KBM-7 (cell line): ENCODE data around the gene SNAPC4.
A peak's percentile ranks its signal among the peaks of the same experiment; 100 is the strongest.

Experiments used
- DNase-seq: peaks from one replicate; pipeline ENCODE4 v3.0.0-alpha.2; 2015
- in situ Hi-C: fragments of 300-500 bp; cut with MboI; formaldehyde crosslinking; loops from 2 replicates; pipeline ENCODE4 v1.14.3; 2020; ENCODE audit warnings: low sequenced_read_pairs, low pct_unique_long_range_greater_than_20kb, mixed read lengths

The SNAPC4 gene

GRCh38 chr9:136377341-136378169, 22.4 kb downstream of the SNAPC4 start:
- DNase-seq = no peak
- in situ Hi-C loops = no loop called here

- in situ Hi-C loops = no loop called here
- DNase-seq = no peak
Measured at GRCh38 chr9:136376457-136376856, 23.5 kb downstream of the SNAPC4 start.

GRCh38 chr9:136375096-136375495, 24.9 kb downstream of the SNAPC4 start:
- DNase-seq = no peak
- in situ Hi-C loops = no loop called here

- no peak for DNase-seq
- in situ Hi-C loops = no loop called here
Measured at GRCh38 chr9:136374183-136374575, 25.8 kb downstream of the SNAPC4 start.

GRCh38 chr9:136373300-136374182, 26.4 kb downstream of the SNAPC4 start, which contains the start of gene CARD9:
TSS of gene CARD9 (minus strand) at chr9:136373669. CDS start at chr9:136372078, 1,591 bp downstream.
- in situ Hi-C loops = no loop called here
- peak; percentile 42 for DNase-seq

GRCh38 chr9:136372561-136373299, 27.2 kb downstream of the SNAPC4 start:
- peak; percentile 88 for DNase-seq
- in situ Hi-C loops = no loop called here

- DNase-seq = no peak
- in situ Hi-C loops = no loop called here
Measured at GRCh38 chr9:136372006-136372405, 28.0 kb downstream of the SNAPC4 start.

GRCh38 chr9:136371533-136371880, 28.5 kb downstream of the SNAPC4 start:
- DNase-seq = no peak
- in situ Hi-C loops = no loop called here

GRCh38 chr9:136370687-136371532, 29.1 kb downstream of the SNAPC4 start:
- in situ Hi-C loops = no loop called here

GRCh38 chr9:136370037-136370436, 29.9 kb downstream of the SNAPC4 start:
- DNase-seq = no peak
- in situ Hi-C loops = no loop called here

More at GRCh38 chr9:136370687-136371532, 29.1 kb downstream of the SNAPC4 start:
- no peak for DNase-seq

- DNase-seq = no peak
- in situ Hi-C loops = no loop called here
Measured at GRCh38 chr9:136368190-136368589, 31.8 kb downstream of the SNAPC4 start.

- in situ Hi-C loops = no loop called here
- DNase-seq = no peak
Measured at GRCh38 chr9:136367296-136368145, 32.4 kb downstream of the SNAPC4 start.

- in situ Hi-C loops = no loop called here
Measured at GRCh38 chr9:136366826-136367225, 33.1 kb downstream of the SNAPC4 start.

GRCh38 chr9:136365775-136366222, 34.2 kb downstream of the SNAPC4 start:
- in situ Hi-C loops = no loop called here
- DNase-seq = no peak

More at GRCh38 chr9:136366826-136367225, 33.1 kb downstream of the SNAPC4 start:
- no peak for DNase-seq

GRCh38 chr9:136364942-136365774, 34.8 kb downstream of the SNAPC4 start:
- no peak for DNase-seq

GRCh38 chr9:136363949-136364748, 35.8 kb downstream of the SNAPC4 start:
- in situ Hi-C loops = no loop called here
- DNase-seq = no peak

More at GRCh38 chr9:136364942-136365774, 34.8 kb downstream of the SNAPC4 start:
- in situ Hi-C loops = no loop called here
